ENCODE data around the gene ATP9B.

DNA sequence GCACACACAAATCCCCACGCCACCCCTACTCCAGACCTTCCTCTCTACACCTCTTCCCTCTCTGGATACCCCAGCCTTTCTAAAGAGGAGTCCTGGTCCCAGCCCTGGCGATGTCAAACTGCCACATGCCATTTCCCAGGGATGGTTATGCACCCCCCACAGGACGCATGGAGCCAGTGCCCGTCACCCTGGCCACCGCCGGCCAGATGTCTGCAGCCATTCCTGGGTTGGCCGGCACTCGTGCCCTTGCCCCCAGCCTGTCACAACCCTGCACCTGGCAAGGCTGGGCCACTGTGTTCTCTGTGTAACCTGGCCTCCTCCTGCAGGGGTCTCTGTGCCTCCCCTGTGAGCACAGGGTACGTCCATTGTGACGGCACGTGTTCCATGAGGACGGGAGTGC is 268.4 kb downstream of the ATP9B start:
- TF ChIP-seq, protein P1, sequence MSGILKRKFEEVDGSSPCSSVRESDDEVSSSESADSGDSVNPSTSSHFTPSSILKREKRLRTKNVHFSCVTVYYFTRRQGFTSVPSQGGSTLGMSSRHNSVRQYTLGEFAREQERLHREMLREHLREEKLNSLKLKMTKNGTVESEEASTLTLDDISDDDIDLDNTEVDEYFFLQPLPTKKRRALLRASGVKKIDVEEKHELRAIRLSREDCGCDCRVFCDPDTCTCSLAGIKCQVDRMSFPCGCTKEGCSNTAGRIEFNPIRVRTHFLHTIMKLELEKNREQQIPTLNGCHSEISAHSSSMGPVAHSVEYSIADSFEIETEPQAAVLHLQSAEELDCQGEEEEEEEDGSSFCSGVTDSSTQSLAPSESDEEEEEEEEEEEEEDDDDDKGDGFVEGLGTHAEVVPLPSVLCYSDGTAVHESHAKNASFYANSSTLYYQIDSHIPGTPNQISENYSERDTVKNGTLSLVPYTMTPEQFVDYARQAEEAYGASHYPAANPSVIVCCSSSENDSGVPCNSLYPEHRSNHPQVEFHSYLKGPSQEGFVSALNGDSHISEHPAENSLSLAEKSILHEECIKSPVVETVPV (CRISPR knock-in tag; IDR thresholded peaks at IDR 0.05), result no peak
- TF ChIP-seq RARB (CRISPR knock-in tag; IDR thresholded peaks at IDR 0.05) (no peak), ZNF565 (CRISPR knock-in tag; conservative IDR thresholded peaks at IDR 0.05; ENCODE audit: low read depth) (no peak), TCF4 (CRISPR knock-in tag; IDR thresholded peaks at IDR 0.05; ENCODE audit: borderline replicate concordance) (no peak)
